ENCODE results near the gene THYN1. TPM values are rescaled to one million over a fixed set of nuclear protein-coding genes. Genes with fewer than 3 reads are reported as not detected.

Gene THYN1
- total RNA-seq, 1 donor from 2014 or later, result 34.2 TPM

- Mint-ChIP-seq H3K27ac (no peak overlapping the region), H3K27me3 (ENCODE audit: low read depth) (no peaks in the 10 kb centered on the region), H3K4me1 (peaks cover 42% of the 10 kb centered on the region), H3K36me3 (no peaks in the 10 kb centered on the region), H3K4me3 (no peak overlapping the region), H3K9me3 (no peaks in the 10 kb centered on the region)
- DNase-seq (ENCODE audit: low spot score in 2 of 2, unreplicated experiment in 2 of 2), result no peak
- no peak for TF ChIP-seq CTCF (IDR thresholded peaks at IDR 0.05; ENCODE audit: unreplicated experiment)
These were observed 24.5 kb downstream of the THYN1 start for GRCh38 chr11:134228625-134229024.

GRCh38 chr11:134226806-134227325 lies 26.3 kb downstream of the THYN1 start:
- no peaks in the 10 kb centered on the region for H3K9me3 Mint-ChIP-seq
- H3K4me1 Mint-ChIP-seq, result peaks cover 53% of the 10 kb centered on the region
- TF ChIP-seq CTCF (IDR thresholded peaks at IDR 0.05; ENCODE audit: unreplicated experiment), result no peak
- H3K27me3 Mint-ChIP-seq (ENCODE audit: low read depth), result no peaks in the 10 kb centered on the region
- no peak overlapping the region for H3K27ac Mint-ChIP-seq
- H3K4me3 Mint-ChIP-seq, result peak overlapping the region; percentile 30
- no peaks in the 10 kb centered on the region for H3K36me3 Mint-ChIP-seq
- no peak for DNase-seq (ENCODE audit: low spot score in 2 of 2, unreplicated experiment in 2 of 2)

- H3K9me3 Mint-ChIP-seq, result no peaks in the 10 kb centered on the region
- H3K4me3 Mint-ChIP-seq, result peak overlapping the region; percentile 94
- no peaks in the 10 kb centered on the region for H3K36me3 Mint-ChIP-seq
- H3K27me3 Mint-ChIP-seq (ENCODE audit: low read depth), result no peaks in the 10 kb centered on the region
- DNase-seq (ENCODE audit: low spot score in 2 of 2, unreplicated experiment in 2 of 2), result peak; percentile 38 to 45
- H3K27ac Mint-ChIP-seq, result peak overlapping the region; percentile 87
- H3K4me1 Mint-ChIP-seq, result peaks cover 39% of the 10 kb centered on the region
- TF ChIP-seq CTCF (IDR thresholded peaks at IDR 0.05; ENCODE audit: unreplicated experiment), result no peak
These were observed 28.2 kb downstream of the THYN1 start for GRCh38 chr11:134224710-134225664.

GRCh38 chr11:134223836-134224709 lies 29.1 kb downstream of the THYN1 start, which contains the start of the genes NCAPD3 and VPS26B:
Gene NCAPD3, minus strand, starts transcription at chr11:134223967. Its CDS starts 41 bp downstream, at chr11:134223926.
Gene VPS26B, plus strand, starts transcription at chr11:134224671. Its CDS starts 452 bp downstream, at chr11:134225123.
- Mint-ChIP-seq H3K27ac (peak within 1 kb of the TSS; percentile 94), H3K9me3 (no peaks in the 10 kb centered on the region), H3K4me1 (peaks cover 31% of the 10 kb centered on the region), H3K36me3 (no peaks in the 10 kb centered on the region), H3K4me3 (peak within 1 kb of the TSS; percentile 94), H3K27me3 (ENCODE audit: low read depth) (no peaks in the 10 kb centered on the region)
- peak; percentile 92 to 94 for DNase-seq (ENCODE audit: low spot score in 2 of 2, unreplicated experiment in 2 of 2)
- TF ChIP-seq CTCF (IDR thresholded peaks at IDR 0.05; ENCODE audit: unreplicated experiment), result no peak

- no peaks in the 10 kb centered on the region for H3K9me3 Mint-ChIP-seq
- H3K4me3 Mint-ChIP-seq, result peak overlapping the region; percentile 86
- no peaks in the 10 kb centered on the region for H3K27me3 Mint-ChIP-seq (ENCODE audit: low read depth)
- H3K27ac Mint-ChIP-seq, result peak overlapping the region; percentile 63
- peaks cover 31% of the 10 kb centered on the region for H3K4me1 Mint-ChIP-seq
- peaks cover 6% of the 10 kb centered on the region for H3K36me3 Mint-ChIP-seq
- DNase-seq (ENCODE audit: low spot score in 2 of 2, unreplicated experiment in 2 of 2), result no peak
- no peak for TF ChIP-seq CTCF (IDR thresholded peaks at IDR 0.05; ENCODE audit: unreplicated experiment)
These were observed 30.0 kb downstream of the THYN1 start for GRCh38 chr11:134223121-134223520.
